Tibial nerve (tissue), 4 donors: Measurements from ENCODE around the gene PTPRF. TPM values are rescaled to one million over a fixed set of nuclear protein-coding genes. Genes with fewer than 3 reads are reported as not detected.

Experiments used
- DNase-seq, 2 donors: peaks; one replicate each; pipeline ENCODE4 v3.0.0-alpha.2; 2019; ENCODE audit warnings: low spot score in 2 of 2
- H3K27ac ChIP-seq, 4 donors: fragments of 200-600 bp; sonication (generic) in 3 of 4; one replicate each; pipeline ENCODE4 v1.5.1; 2017 to 2019; ENCODE audit warnings: mild to moderate bottlenecking in 1 of 4
- H3K27me3 ChIP-seq, 2 donors: fragments of 200-600 bp; sonication (generic) in 1 of 2; one replicate each; pipeline versions ENCODE4 v1.5.1 to v1.6.0; 2017 to 2019
- H3K36me3 ChIP-seq, 3 donors: fragments of 200-600 bp; sonication (generic); one replicate each; pipeline ENCODE4 v1.5.1; 2018 to 2019
- H3K4me1 ChIP-seq, 4 donors: fragments of 200-600 bp; sonication (generic) in 3 of 4; one replicate each; pipeline ENCODE4 v1.5.1; 2017 to 2019
- H3K4me3 ChIP-seq, 4 donors: fragments of 200-600 bp; sonication (generic) in 3 of 4; one replicate each; pipeline ENCODE4 v1.5.1; 2017 to 2019; ENCODE audit warnings: mild to moderate bottlenecking in 1 of 4, moderate library complexity in 1 of 4
- H3K9me3 ChIP-seq, 4 donors: fragments of 200-600 bp; sonication (generic) in 3 of 4; one replicate each; pipeline ENCODE4 v1.5.1; 2017 to 2019
- EP300 ChIP-seq, 2 donors: sonication (generic); formaldehyde crosslinking; IDR thresholded peaks; one replicate each; pipeline ENCODE4 v1.6.1; 2017; ENCODE audit warnings: antibody characterized with exemption in 2 of 2, mild to moderate bottlenecking in 1 of 2
- POLR2A ChIP-seq, 2 donors: fragments of 450-650 bp; IDR thresholded peaks; one replicate each; pipeline ENCODE4 v1.6.1; 2017; ENCODE audit warnings: antibody characterized with exemption in 2 of 2, mild to moderate bottlenecking in 2 of 2, moderate library complexity in 2 of 2
- WGBS, 2 donors: methylation state at CpG; one replicate each; pipeline ENCODE4 v1.1.5; 2018; 5-methylcytosine and 5-hydroxymethylcytosine counted together
- total RNA-seq, 4 donors: library from RNA; depleted of rRNA; stranded (reverse); fragments of >200 nt; gene quantifications; one replicate each; pipeline ENCODE4 v1.1.0, GENCODE V29; 2016
- TF ChIP-seq, protein P1 (sequence below), 5 experiments: fragments of 200-600 bp in 3 of 5; fragments of 450-650 bp in 2 of 5; sonication (generic) in 3 of 5; IDR thresholded peaks; one replicate each; pipeline ENCODE4 v1.5.1; 2016 to 2019; ENCODE audit warnings: antibody characterized with exemption in 5 of 5, mild to moderate bottlenecking in 3 of 5, moderate library complexity in 2 of 5

PTPRF gene
- total RNA-seq, 4 donors from 2014 or later = 72.0 to 112 (median 92.5) TPM

- Histone ChIP-seq H3K27ac (no peak overlapping the region), H3K4me1 (peaks cover 0 to 6% (median 0%) of the 10 kb centered on the region in 4 donors), H3K36me3 (peaks cover 0 to 57% (median 0%) of the 10 kb centered on the region in 3 donors), H3K27me3 (no peaks in the 10 kb centered on the region), H3K4me3 (no peak overlapping the region), H3K9me3 (no peaks in the 10 kb centered on the region)
- no peak for DNase-seq
- TF ChIP-seq POLR2A (IDR thresholded peaks at IDR 0.05) = no peak
- TF ChIP-seq, protein P1, sequence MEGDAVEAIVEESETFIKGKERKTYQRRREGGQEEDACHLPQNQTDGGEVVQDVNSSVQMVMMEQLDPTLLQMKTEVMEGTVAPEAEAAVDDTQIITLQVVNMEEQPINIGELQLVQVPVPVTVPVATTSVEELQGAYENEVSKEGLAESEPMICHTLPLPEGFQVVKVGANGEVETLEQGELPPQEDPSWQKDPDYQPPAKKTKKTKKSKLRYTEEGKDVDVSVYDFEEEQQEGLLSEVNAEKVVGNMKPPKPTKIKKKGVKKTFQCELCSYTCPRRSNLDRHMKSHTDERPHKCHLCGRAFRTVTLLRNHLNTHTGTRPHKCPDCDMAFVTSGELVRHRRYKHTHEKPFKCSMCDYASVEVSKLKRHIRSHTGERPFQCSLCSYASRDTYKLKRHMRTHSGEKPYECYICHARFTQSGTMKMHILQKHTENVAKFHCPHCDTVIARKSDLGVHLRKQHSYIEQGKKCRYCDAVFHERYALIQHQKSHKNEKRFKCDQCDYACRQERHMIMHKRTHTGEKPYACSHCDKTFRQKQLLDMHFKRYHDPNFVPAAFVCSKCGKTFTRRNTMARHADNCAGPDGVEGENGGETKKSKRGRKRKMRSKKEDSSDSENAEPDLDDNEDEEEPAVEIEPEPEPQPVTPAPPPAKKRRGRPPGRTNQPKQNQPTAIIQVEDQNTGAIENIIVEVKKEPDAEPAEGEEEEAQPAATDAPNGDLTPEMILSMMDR (IDR thresholded peaks at IDR 0.05) = no peak
- TF ChIP-seq EP300 (IDR thresholded peaks at IDR 0.05) = no peak
- 76 to 88% methylated on average over 9 of the region's 9 CpGs for WGBS, 2 donors
Observed at GRCh38 chr1:43572538-43572937, 41.9 kb downstream of the PTPRF start.

- TF ChIP-seq, protein P1 (IDR thresholded peaks at IDR 0.05) = no peak
- no peak for TF ChIP-seq POLR2A (IDR thresholded peaks at IDR 0.05)
- no peak for TF ChIP-seq EP300 (IDR thresholded peaks at IDR 0.05)
- DNase-seq = no peak
- no peaks in the 10 kb centered on the region for H3K9me3 ChIP-seq
- H3K27ac ChIP-seq = no peak overlapping the region
- no peaks in the 10 kb centered on the region for H3K27me3 ChIP-seq
- H3K36me3 ChIP-seq = peaks cover 0 to 60% (median 0%) of the 10 kb centered on the region in 3 donors
- WGBS, 2 donors = 77 to 82% methylated on average over 9 to 11 of the region's 11 CpGs
- no peak overlapping the region for H3K4me3 ChIP-seq
- peaks cover 0 to 13% (median 0%) of the 10 kb centered on the region in 4 donors for H3K4me1 ChIP-seq
Observed at GRCh38 chr1:43573066-43573800, 42.5 kb downstream of the PTPRF start.

- 96 to 100% methylated on average over 7 of the region's 7 CpGs for WGBS, 2 donors
Observed at GRCh38 chr1:43576521-43576920, 45.8 kb downstream of the PTPRF start.

DNA sequence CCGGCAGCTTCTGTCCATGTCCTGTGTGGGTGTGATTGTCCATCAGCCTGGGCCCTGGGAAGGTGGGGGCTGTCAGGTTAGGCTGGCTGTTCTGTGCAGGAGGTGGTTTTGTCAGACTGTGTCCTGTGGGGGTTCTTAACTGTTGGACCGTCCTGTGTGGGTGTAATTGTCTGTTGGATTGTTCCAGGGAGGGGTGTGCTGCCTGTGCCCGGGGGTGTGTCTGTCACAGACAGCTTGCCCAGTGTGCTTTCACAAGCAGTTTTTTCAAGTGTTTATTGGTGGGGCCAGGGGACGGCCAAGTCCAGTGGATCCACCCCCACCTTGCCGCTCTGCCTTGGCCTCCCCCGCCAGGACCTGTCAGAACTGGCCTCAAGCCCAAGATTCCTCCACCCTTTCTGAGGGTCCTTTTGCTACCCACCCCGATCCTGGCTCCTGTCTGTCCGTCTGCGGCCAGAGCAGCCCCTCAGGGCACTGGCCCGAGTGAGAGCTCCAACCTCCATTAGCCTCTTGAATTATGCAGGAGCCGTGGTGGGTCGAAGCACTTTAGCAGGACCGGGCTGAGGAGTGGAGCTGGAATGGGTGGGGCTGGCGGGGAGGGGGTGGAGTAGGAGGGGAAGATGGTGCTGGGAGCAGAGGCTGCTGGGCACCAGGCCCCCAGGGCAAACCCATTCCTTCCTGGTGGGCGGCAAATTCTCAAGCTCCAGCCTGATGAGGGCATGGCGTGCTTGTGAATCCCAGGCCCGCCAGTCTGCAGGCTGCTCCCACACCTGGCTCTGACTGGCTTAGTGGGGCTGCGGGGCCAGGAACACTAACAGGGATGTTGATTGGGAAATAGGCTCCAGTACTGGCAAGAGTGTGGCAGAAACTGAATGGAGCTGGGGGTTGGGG is 47.2 kb downstream of the PTPRF start:
- Histone ChIP-seq H3K36me3 (peaks cover 0 to 62% (median 0%) of the 10 kb centered on the region in 3 donors), H3K27ac (peak overlapping the region in 1 of 4 donors; percentile 43)
- DNase-seq = no peak

More at GRCh38 chr1:43576521-43576920, 45.8 kb downstream of the PTPRF start:
- H3K4me3 ChIP-seq = no peak overlapping the region
- no peak for DNase-seq
- no peaks in the 10 kb centered on the region for H3K27me3 ChIP-seq
- H3K9me3 ChIP-seq = no peaks in the 10 kb centered on the region
- H3K36me3 ChIP-seq = peaks cover 0 to 67% (median 0%) of the 10 kb centered on the region in 3 donors
- H3K4me1 ChIP-seq = peaks cover 0 to 14% (median 0%) of the 10 kb centered on the region in 4 donors
- TF ChIP-seq EP300 (IDR thresholded peaks at IDR 0.05) (no peak), POLR2A (IDR thresholded peaks at IDR 0.05) (no peak)
- TF ChIP-seq, protein P1 (IDR thresholded peaks at IDR 0.05) = no peak
- no peak overlapping the region for H3K27ac ChIP-seq

More for the DNA sequence above, 47.2 kb downstream of the PTPRF start:
- TF ChIP-seq, protein P1 (IDR thresholded peaks at IDR 0.05) = no peak
- TF ChIP-seq POLR2A (IDR thresholded peaks at IDR 0.05) (no peak), EP300 (IDR thresholded peaks at IDR 0.05) (no peak)
- Histone ChIP-seq H3K4me1 (peaks cover 0 to 16% (median 0%) of the 10 kb centered on the region in 4 donors), H3K9me3 (no peaks in the 10 kb centered on the region), H3K27me3 (no peaks in the 10 kb centered on the region), H3K4me3 (no peak overlapping the region)
- WGBS, 2 donors = 54 to 58% methylated on average over 18 of the region's 18 CpGs
